Erythroblast (primary cell): Measurements from ENCODE around the gene COPS6.

Experiments used
- GATA1 ChIP-seq: IDR thresholded peaks from 2 replicates; pipeline ENCODE4 v1.6.1; 2011; ENCODE audit warnings: low read depth, mild to moderate bottlenecking, control low read depth, low read length, moderate library complexity
- POLR2A ChIP-seq: IDR thresholded peaks from 2 replicates; pipeline ENCODE4 v1.6.1; 2011; ENCODE audit warnings: mild to moderate bottlenecking, low read length

DNA sequence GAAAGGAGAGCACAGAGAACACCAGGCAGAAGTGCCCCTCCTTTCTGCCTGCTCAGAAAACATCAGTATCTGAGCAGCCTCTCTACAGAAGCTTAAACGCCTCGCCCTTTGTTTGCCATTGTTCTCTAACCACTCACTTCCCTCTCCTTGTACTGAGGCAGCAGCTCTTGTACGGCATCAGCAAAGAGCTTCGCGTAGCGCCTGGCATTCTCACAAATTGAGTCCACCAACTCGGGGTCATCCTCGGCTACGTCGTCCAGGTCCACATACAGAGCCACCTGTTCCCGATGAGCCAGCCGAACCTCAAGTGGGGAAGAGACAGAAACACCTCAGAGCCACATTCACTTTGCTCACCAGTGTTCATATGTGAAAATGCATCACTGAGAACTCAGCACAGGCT, 10.7 kb downstream of the COPS6 start:
- TF ChIP-seq POLR2A (no peak), GATA1 (no peak)
